C4-2B (cell line): ENCODE results near the gene EXOC6B.

Experiments
- CTCF ChIP-seq: fragments of 450-650 bp; conservative IDR thresholded peaks from 2 replicates; pipeline ENCODE4 v1.5.1; 2017; ENCODE audit warnings: mild to moderate bottlenecking
- ZFX ChIP-seq: fragments of 450-650 bp; IDR thresholded peaks from 2 replicates; pipeline ENCODE4 v1.6.1; 2017

- TF ChIP-seq CTCF = no peak
- TF ChIP-seq ZFX = no peak
Measured at GRCh38 chr2:72138921-72139381, 686.9 kb downstream of the EXOC6B start.
